HL-60 (cell line): Measurements from ENCODE around the gene FARP1.

ENCODE experiments used
- DNase-seq, 2 experiments: peaks; one replicate each; pipeline ENCODE4 v3.0.0-alpha.2; 2010 to 2020; ENCODE audit warnings: low read depth in 1 of 2, low spot score in 1 of 2
- H3K27ac ChIP-seq: fragments of 250-450 bp; sonication (Bioruptor Pico); replicated peaks from 2 replicates; pipeline ENCODE4 v1.5.1; 2020; ENCODE audit warnings: mild to moderate bottlenecking, moderate library complexity
- H3K27me3 ChIP-seq: fragments of 250-450 bp; sonication (Bioruptor Pico); 2 replicates; pipeline ENCODE4 v1.5.1; 2021; ENCODE audit warnings: mild to moderate bottlenecking, moderate library complexity; ENCODE audit not compliant: insufficient read depth, poor library complexity, severe bottlenecking
- H3K4me3 ChIP-seq: replicated peaks from 2 replicates; pipeline ENCODE4 v1.5.1; 2011; ENCODE audit warnings: mild to moderate bottlenecking, control low read depth, low read length; ENCODE audit not compliant: insufficient read depth
- GABPA ChIP-seq: IDR thresholded peaks from 2 replicates; pipeline ENCODE4 v1.6.1; 2012; ENCODE audit warnings: low read depth
- POLR2AphosphoS5 ChIP-seq: IDR thresholded peaks from 2 replicates; pipeline ENCODE4 v1.6.1; 2012; ENCODE audit warnings: low read depth
- SPI1 ChIP-seq: IDR thresholded peaks from 2 replicates; pipeline ENCODE4 v1.6.1; 2012; ENCODE audit warnings: low read depth, mild to moderate bottlenecking, borderline replicate concordance
- TF ChIP-seq, protein P1 (sequence below): IDR thresholded peaks from one replicate; pipeline ENCODE4 v1.5.1; 2011; ENCODE audit warnings: low read length, control low read depth, inconsistent platforms; ENCODE audit not compliant: insufficient read depth
- TF ChIP-seq, protein P2 (sequence below): IDR thresholded peaks from 2 replicates; pipeline ENCODE4 v1.6.1; 2012; ENCODE audit warnings: low read depth; ENCODE audit not compliant: insufficient replicate concordance

Gene FARP1

DNA sequence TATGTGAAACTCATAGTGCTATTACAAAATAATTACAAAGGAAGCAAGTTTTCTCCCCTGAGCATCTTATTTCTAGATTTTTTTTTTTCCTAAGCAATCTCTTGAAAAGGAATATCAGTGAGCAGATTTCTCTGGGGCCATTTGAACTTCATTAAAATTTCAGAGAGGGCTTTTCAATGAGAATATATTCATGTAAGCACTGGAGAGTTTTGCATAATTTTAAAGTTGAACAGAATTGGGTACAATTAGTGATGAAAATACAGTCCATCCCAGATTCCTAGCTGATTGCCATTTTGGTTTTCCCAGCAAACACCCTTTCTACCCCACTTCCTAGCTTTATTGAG is 101.0 kb downstream of the FARP1 start:
- H3K27me3 ChIP-seq = no peaks in the 10 kb centered on the region
- TF ChIP-seq, protein P1, sequence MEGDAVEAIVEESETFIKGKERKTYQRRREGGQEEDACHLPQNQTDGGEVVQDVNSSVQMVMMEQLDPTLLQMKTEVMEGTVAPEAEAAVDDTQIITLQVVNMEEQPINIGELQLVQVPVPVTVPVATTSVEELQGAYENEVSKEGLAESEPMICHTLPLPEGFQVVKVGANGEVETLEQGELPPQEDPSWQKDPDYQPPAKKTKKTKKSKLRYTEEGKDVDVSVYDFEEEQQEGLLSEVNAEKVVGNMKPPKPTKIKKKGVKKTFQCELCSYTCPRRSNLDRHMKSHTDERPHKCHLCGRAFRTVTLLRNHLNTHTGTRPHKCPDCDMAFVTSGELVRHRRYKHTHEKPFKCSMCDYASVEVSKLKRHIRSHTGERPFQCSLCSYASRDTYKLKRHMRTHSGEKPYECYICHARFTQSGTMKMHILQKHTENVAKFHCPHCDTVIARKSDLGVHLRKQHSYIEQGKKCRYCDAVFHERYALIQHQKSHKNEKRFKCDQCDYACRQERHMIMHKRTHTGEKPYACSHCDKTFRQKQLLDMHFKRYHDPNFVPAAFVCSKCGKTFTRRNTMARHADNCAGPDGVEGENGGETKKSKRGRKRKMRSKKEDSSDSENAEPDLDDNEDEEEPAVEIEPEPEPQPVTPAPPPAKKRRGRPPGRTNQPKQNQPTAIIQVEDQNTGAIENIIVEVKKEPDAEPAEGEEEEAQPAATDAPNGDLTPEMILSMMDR = no peak
- no peak for TF ChIP-seq GABPA
- no peak for TF ChIP-seq SPI1
- TF ChIP-seq, protein P2, sequence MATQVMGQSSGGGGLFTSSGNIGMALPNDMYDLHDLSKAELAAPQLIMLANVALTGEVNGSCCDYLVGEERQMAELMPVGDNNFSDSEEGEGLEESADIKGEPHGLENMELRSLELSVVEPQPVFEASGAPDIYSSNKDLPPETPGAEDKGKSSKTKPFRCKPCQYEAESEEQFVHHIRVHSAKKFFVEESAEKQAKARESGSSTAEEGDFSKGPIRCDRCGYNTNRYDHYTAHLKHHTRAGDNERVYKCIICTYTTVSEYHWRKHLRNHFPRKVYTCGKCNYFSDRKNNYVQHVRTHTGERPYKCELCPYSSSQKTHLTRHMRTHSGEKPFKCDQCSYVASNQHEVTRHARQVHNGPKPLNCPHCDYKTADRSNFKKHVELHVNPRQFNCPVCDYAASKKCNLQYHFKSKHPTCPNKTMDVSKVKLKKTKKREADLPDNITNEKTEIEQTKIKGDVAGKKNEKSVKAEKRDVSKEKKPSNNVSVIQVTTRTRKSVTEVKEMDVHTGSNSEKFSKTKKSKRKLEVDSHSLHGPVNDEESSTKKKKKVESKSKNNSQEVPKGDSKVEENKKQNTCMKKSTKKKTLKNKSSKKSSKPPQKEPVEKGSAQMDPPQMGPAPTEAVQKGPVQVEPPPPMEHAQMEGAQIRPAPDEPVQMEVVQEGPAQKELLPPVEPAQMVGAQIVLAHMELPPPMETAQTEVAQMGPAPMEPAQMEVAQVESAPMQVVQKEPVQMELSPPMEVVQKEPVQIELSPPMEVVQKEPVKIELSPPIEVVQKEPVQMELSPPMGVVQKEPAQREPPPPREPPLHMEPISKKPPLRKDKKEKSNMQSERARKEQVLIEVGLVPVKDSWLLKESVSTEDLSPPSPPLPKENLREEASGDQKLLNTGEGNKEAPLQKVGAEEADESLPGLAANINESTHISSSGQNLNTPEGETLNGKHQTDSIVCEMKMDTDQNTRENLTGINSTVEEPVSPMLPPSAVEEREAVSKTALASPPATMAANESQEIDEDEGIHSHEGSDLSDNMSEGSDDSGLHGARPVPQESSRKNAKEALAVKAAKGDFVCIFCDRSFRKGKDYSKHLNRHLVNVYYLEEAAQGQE = no peak
- no peak for TF ChIP-seq POLR2AphosphoS5
- no peak overlapping the region for H3K4me3 ChIP-seq
- H3K27ac ChIP-seq = no peak overlapping the region
- no peak for DNase-seq

DNA sequence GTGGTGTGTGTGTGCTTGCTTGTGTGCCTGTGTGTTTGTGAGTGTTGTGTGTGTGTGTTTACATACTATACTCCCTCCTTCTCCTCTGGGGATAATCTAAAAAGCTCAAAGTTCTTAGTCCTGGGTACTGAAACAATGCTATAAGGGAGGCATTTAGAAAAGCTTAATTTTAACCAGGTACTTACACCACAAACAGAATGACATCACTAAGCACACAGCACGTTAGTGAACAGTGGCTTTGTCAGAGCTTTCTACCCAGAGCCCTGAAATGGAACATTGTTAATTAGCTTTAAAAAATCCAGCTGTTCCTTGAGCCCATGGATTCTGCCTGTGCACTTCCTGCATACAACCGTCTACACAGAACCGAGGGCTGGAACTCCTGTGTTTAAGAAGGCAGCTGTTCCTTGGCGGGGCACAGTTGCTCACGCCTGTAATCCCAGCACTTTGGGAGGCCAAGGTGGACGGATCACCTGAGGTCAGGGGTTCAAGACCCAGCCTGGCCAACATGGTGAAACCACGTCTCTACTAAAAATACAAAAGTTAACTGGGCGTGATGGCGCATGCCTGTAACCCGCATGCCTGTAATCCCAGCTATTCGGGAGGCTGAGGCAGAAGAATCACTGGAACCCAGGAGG is 103.8 kb downstream of the FARP1 start:
- TF ChIP-seq SPI1 (no peak), GABPA (no peak), POLR2AphosphoS5 (no peak)
- TF ChIP-seq, protein P1 = no peak
- TF ChIP-seq, protein P2 = no peak
- Histone ChIP-seq H3K27ac (no peak overlapping the region), H3K27me3 (no peaks in the 10 kb centered on the region), H3K4me3 (no peak overlapping the region)
- no peak for DNase-seq

DNA sequence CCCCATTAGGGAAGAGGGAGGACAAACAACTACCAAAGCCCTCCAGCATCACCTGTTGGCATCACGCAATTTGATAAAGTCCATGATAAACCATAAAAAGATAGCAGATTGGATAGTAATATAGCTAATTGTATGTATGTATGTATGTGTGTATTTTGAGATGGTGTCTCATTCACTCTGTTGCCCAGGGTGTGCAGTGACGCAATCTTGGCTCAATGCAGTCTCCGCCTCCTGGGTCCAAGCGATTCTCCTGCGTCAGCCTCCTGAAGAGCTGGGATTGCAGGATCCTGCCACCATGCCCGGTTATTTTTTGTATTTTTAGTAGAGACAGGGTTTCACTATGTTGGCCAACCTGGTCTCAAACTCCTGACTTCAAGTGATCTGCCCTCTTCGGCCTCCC is 108.8 kb downstream of the FARP1 start:
- DNase-seq = no peak
- TF ChIP-seq, protein P1 = no peak
- TF ChIP-seq, protein P2 = no peak
- TF ChIP-seq SPI1 (no peak), POLR2AphosphoS5 (no peak)
- no peaks in the 10 kb centered on the region for H3K27me3 ChIP-seq
- H3K27ac ChIP-seq = no peak overlapping the region
- no peak overlapping the region for H3K4me3 ChIP-seq
